ENCODE results near the gene TATDN2. TPM values are rescaled to one million over a fixed set of nuclear protein-coding genes. Genes with fewer than 3 reads are reported as not detected.

The TATDN2 gene
- total RNA-seq, 2 donors from 2014 or later = 56.8 to 63.7 TPM

GRCh38 chr3:10327592-10327991 is 79.3 kb downstream of the TATDN2 start:
- H3K9me3 ChIP-seq (ENCODE audit: control insufficient read depth, low read length, poor library complexity, severe bottlenecking) = no peaks in the 10 kb centered on the region
- ATAC-seq (no peak), DNase-seq (no peak)
- peaks cover 5% of the 10 kb centered on the region for H3K4me1 Mint-ChIP-seq
- H3K27me3 Mint-ChIP-seq = peaks cover 69% of the 10 kb centered on the region
- no peak overlapping the region for H3K27ac Mint-ChIP-seq
- no peak overlapping the region for H3K4me3 Mint-ChIP-seq
- peaks cover 6% of the 10 kb centered on the region for H3K36me3 Mint-ChIP-seq (ENCODE audit: low read depth)

DNA sequence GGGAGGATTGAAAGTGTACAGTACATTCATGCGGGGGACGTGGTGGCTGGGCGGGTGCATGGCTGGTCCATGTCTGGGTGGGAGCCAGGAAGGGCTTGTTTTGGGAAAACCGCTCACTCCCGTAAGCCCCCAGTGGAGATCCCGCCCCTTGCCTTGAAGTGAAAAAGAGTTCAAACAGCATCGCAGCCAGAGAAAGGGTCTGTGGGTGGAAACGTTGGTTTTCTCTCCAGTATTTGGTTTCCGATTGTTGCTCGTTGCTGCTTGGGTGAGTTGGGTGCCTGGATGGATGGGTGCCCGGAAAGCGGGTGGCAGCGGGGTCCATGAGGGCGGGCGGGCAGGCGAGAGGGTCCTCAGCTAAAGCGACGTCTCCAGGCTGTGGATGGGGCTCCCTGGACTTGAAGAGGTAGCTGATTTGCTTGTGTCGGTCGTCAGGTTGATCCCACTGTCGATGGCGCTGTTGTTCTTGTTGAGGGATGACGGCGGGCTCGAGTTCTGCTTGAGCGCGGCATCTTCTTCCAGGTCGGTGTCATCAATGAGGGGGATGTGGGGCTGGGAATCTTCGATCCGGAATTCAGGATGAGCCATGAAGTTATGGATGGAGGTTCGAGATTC is 80.3 kb downstream of the TATDN2 start:
- Mint-ChIP-seq H3K4me3 (no peak overlapping the region), H3K36me3 (ENCODE audit: low read depth) (peaks cover 6% of the 10 kb centered on the region), H3K4me1 (peaks cover 5% of the 10 kb centered on the region), H3K27ac (no peak overlapping the region), H3K27me3 (peaks cover 71% of the 10 kb centered on the region)
- H3K9me3 ChIP-seq (ENCODE audit: control insufficient read depth, low read length, poor library complexity, severe bottlenecking) = no peaks in the 10 kb centered on the region
- ATAC-seq (no peak), DNase-seq (no peak)

GRCh38 chr3:10329495-10330015 is 81.3 kb downstream of the TATDN2 start:
- H3K27ac Mint-ChIP-seq = no peak overlapping the region
- peaks cover 70% of the 10 kb centered on the region for H3K27me3 Mint-ChIP-seq
- H3K36me3 Mint-ChIP-seq (ENCODE audit: low read depth) = peaks cover 6% of the 10 kb centered on the region
- no peaks in the 10 kb centered on the region for H3K9me3 ChIP-seq (ENCODE audit: control insufficient read depth, low read length, poor library complexity, severe bottlenecking)
- ATAC-seq (no peak), DNase-seq (no peak)
- no peak overlapping the region for H3K4me3 Mint-ChIP-seq
- H3K4me1 Mint-ChIP-seq = peaks cover 5% of the 10 kb centered on the region

GRCh38 chr3:10330319-10330718 is 82.1 kb downstream of the TATDN2 start:
- no peaks in the 10 kb centered on the region for H3K9me3 ChIP-seq (ENCODE audit: control insufficient read depth, low read length, poor library complexity, severe bottlenecking)
- H3K4me3 Mint-ChIP-seq = no peak overlapping the region
- DNase-seq (no peak), ATAC-seq (no peak)
- peaks cover 10% of the 10 kb centered on the region for H3K4me1 Mint-ChIP-seq
- H3K27me3 Mint-ChIP-seq = peaks cover 63% of the 10 kb centered on the region
- H3K36me3 Mint-ChIP-seq (ENCODE audit: low read depth) = peaks cover 6% of the 10 kb centered on the region
- H3K27ac Mint-ChIP-seq = no peak overlapping the region

Other genes with a start within 250 kb of the TATDN2 start
- 10 to 100 TPM; 16.6 to 20.0 TPM for gene FANCD2, start 222.0 kb upstream of the TATDN2 start, total RNA-seq
- not detected for gene FANCD2OS, start 140.2 kb upstream of the TATDN2 start, total RNA-seq
- gene BRK1, start 132.8 kb upstream of the TATDN2 start, total RNA-seq = 10 to 100 TPM; 52.4 to 53.8 TPM
- 10 to 100 TPM; 56.3 to 63.7 TPM for gene VHL, start 106.7 kb upstream of the TATDN2 start, total RNA-seq
- 1 to 10 TPM; 4.6 to 5.0 TPM for gene IRAK2, start 83.5 kb upstream of the TATDN2 start, total RNA-seq
- gene GHRL, start 44.5 kb downstream of the TATDN2 start, total RNA-seq = under 1 TPM; 0.73 to 0.85 TPM
- gene SEC13, start 72.7 kb downstream of the TATDN2 start, total RNA-seq = 10 to 100 TPM; 87.0 to 88.0 TPM